CD4-positive, alpha-beta T cell (primary cell): ENCODE measurements around the gene PDK2. TPM values are rescaled to one million over a fixed set of nuclear protein-coding genes. Genes with fewer than 3 reads are reported as not detected.
A peak's percentile ranks its signal among the peaks of the same experiment; 100 is the strongest.

Source experiments
- ATAC-seq: fragments of 200-7000 bp; cut with Tn5 transposase; one replicate; pipeline ENCODE4 v1.10.0; 2022; ENCODE audit warnings: mild to moderate bottlenecking; ENCODE audit not compliant: poor library complexity
- CTCF ChIA-PET: fragments of 350-600 bp; sonication (Branson Sonifier 250); formaldehyde crosslinking; loops from one replicate; lab custom pipeline; 2021; ENCODE audit warnings: antibody characterized with exemption, inconsistent platforms; lab: Charles Lee
- POLR2A ChIA-PET: fragments of 350-600 bp; sonication (Branson Sonifier 250); formaldehyde crosslinking; loops from one replicate; lab custom pipeline; 2021; ENCODE audit warnings: antibody characterized with exemption, inconsistent platforms; lab: Charles Lee
- DNase-seq, 14 experiments: peaks; one replicate each; pipeline ENCODE4 v3.0.0-alpha.2; 2013 to 2020; ENCODE audit warnings: mixed read lengths in 2 of 14
- H3K27ac ChIP-seq, 2 donors: one replicate each; pipeline versions ENCODE4 v1.5.1 to v1.7.0; 2013; ENCODE audit warnings: low read length in 2 of 2, low read depth in 1 of 2, mild to moderate bottlenecking in 1 of 2
- H3K27me3 ChIP-seq, 2 experiments: 1 replicate in 1 of 2; 2 replicates in 1 of 2; pipeline versions ENCODE4 v1.6.1 to v1.7.0; 2013; ENCODE audit warnings: low read length in 2 of 2, control low read depth in 1 of 2, mild to moderate bottlenecking in 1 of 2, moderate library complexity in 1 of 2; ENCODE audit not compliant: insufficient read depth in 2 of 2, control insufficient read depth in 1 of 2
- H3K36me3 ChIP-seq: one replicate; pipeline ENCODE4 v1.6.1; 2013; ENCODE audit warnings: low read length, control low read depth; ENCODE audit not compliant: insufficient read depth
- H3K4me1 ChIP-seq: one replicate; pipeline ENCODE4 v1.6.1; 2013; ENCODE audit warnings: low read length, control low read depth; ENCODE audit not compliant: insufficient read depth
- H3K4me3 ChIP-seq: one replicate; pipeline ENCODE4 v1.5.1; 2013; ENCODE audit warnings: mild to moderate bottlenecking, low read length, moderate library complexity
- H3K9me3 ChIP-seq, 2 experiments: 1 replicate in 1 of 2; 2 replicates in 1 of 2; pipeline versions ENCODE4 v1.6.1 to v1.7.0; 2013; ENCODE audit warnings: low read length in 2 of 2, mild to moderate bottlenecking in 2 of 2, control low read depth in 1 of 2, moderate library complexity in 1 of 2; ENCODE audit not compliant: control insufficient read depth in 1 of 2, insufficient read depth in 1 of 2
- H3K27ac Mint-ChIP-seq: one replicate; pipeline ENCODE4 v1.8.0; 2020; ENCODE audit warnings: mixed read lengths
- H3K27me3 Mint-ChIP-seq: one replicate; pipeline ENCODE4 v1.8.0; 2021; ENCODE audit warnings: mixed read lengths
- H3K36me3 Mint-ChIP-seq: one replicate; pipeline ENCODE4 v1.8.0; 2021; ENCODE audit warnings: low read depth, mixed read lengths
- H3K4me1 Mint-ChIP-seq: one replicate; pipeline ENCODE4 v1.8.0; 2021; ENCODE audit warnings: low read depth, mixed read lengths
- H3K4me3 Mint-ChIP-seq: one replicate; pipeline ENCODE4 v1.8.0; 2020; ENCODE audit warnings: mild to moderate bottlenecking, mixed read lengths
- H3K9me3 Mint-ChIP-seq: one replicate; pipeline ENCODE4 v1.8.0; 2020; ENCODE audit warnings: mixed read lengths
- CTCF ChIP-seq: fragments of 200-600 bp; IDR thresholded peaks from one replicate; pipeline ENCODE4 v1.8.0; 2022; ENCODE audit warnings: antibody characterized with exemption, mild to moderate bottlenecking
- intact Hi-C, 2 experiments: fragments of 100-400 bp; cut with DNase I in 1 of 2; cut with micrococcal nuclease in 1 of 2; formaldehyde crosslinking; loops; one replicate each; pipeline versions ENCODE4 v1.15.1 to v1.9.0; 2023 to 2025; cut with DNase I, micrococcal nuclease
- total RNA-seq, 174 experiments: library from RNA in 2 of 174; stranded (reverse) in 2 of 174; gene quantifications; one replicate each; pipeline ENCODE4 v1.2.3 and lab custom pipeline; 2021 to 2026

Gene PDK2
- total RNA-seq, 2 experiments from 2014 or later, result 8.7 to 10.1 TPM

- no peak overlapping the region for H3K27ac ChIP-seq
- CTCF ChIA-PET, result interaction anchor here (0.5 kb wide), 1 partner anchor 48 kb away, joined by 4 read pairs; no protein-coding TSS in a partner anchor
- intact Hi-C loops, result loop anchor here in 1 of 2 experiments (10.0 kb wide), 1 partner anchor 515 kb away; no protein-coding TSS in a partner anchor
- DNase-seq (peak in 4 of 14 experiments; percentile 16 to 54 (median 26)), ATAC-seq (no peak)
- no peaks in the 10 kb centered on the region for H3K27me3 ChIP-seq
- TF ChIP-seq CTCF, result no peak
- peaks cover 7% of the 10 kb centered on the region for H3K36me3 ChIP-seq
- peaks cover 19% of the 10 kb centered on the region for H3K36me3 Mint-ChIP-seq
- H3K9me3 Mint-ChIP-seq, result no peaks in the 10 kb centered on the region
- no peaks in the 10 kb centered on the region for H3K9me3 ChIP-seq
- H3K4me3 ChIP-seq, result no peak overlapping the region
- H3K4me1 ChIP-seq, result no peaks in the 10 kb centered on the region
- no peaks in the 10 kb centered on the region for H3K4me1 Mint-ChIP-seq
- no peak overlapping the region for H3K4me3 Mint-ChIP-seq
- POLR2A ChIA-PET, result no interaction called here
- no peak overlapping the region for H3K27ac Mint-ChIP-seq
- H3K27me3 Mint-ChIP-seq, result no peaks in the 10 kb centered on the region
These were observed 15.6 kb upstream of the PDK2 start for GRCh38 chr17:50079334-50080095.

- intact Hi-C loops, result loop anchor here in 1 of 2 experiments (10.0 kb wide), 1 partner anchor 515 kb away; no protein-coding TSS in a partner anchor
- TF ChIP-seq CTCF, result no peak
- no peak overlapping the region for H3K27ac ChIP-seq
- H3K36me3 Mint-ChIP-seq, result peaks cover 19% of the 10 kb centered on the region
- ChIA-PET CTCF (no interaction called here), POLR2A (no interaction called here)
- H3K36me3 ChIP-seq, result peaks cover 7% of the 10 kb centered on the region
- no peaks in the 10 kb centered on the region for H3K27me3 Mint-ChIP-seq
- H3K4me3 Mint-ChIP-seq, result no peak overlapping the region
- DNase-seq (no peak), ATAC-seq (no peak)
- H3K9me3 ChIP-seq, result no peaks in the 10 kb centered on the region
- H3K27ac Mint-ChIP-seq, result no peak overlapping the region
- H3K4me1 Mint-ChIP-seq, result no peaks in the 10 kb centered on the region
- H3K9me3 Mint-ChIP-seq, result no peaks in the 10 kb centered on the region
- no peaks in the 10 kb centered on the region for H3K4me1 ChIP-seq
- no peaks in the 10 kb centered on the region for H3K27me3 ChIP-seq
- H3K4me3 ChIP-seq, result no peak overlapping the region
These were observed 15.1 kb upstream of the PDK2 start for GRCh38 chr17:50080096-50080480.

GRCh38 chr17:50080827-50081226, 14.3 kb upstream of the PDK2 start:
- H3K4me3 Mint-ChIP-seq, result no peak overlapping the region
- CTCF ChIA-PET, result no interaction called here
- POLR2A ChIA-PET, result no interaction called here

More at GRCh38 chr17:50080827-50081226, 14.3 kb upstream of the PDK2 start:
- H3K27ac ChIP-seq, result no peak overlapping the region
- H3K4me1 Mint-ChIP-seq, result no peaks in the 10 kb centered on the region
- peaks cover 19% of the 10 kb centered on the region for H3K36me3 Mint-ChIP-seq
- peaks cover 7% of the 10 kb centered on the region for H3K36me3 ChIP-seq
- no peak overlapping the region for H3K4me3 ChIP-seq
- DNase-seq (no peak), ATAC-seq (no peak)
- no peak for TF ChIP-seq CTCF
- H3K27me3 Mint-ChIP-seq, result no peaks in the 10 kb centered on the region
- H3K27me3 ChIP-seq, result no peaks in the 10 kb centered on the region
- intact Hi-C loops, result loop anchor here in 1 of 2 experiments (10.0 kb wide), 1 partner anchor 516 kb away; no protein-coding TSS in a partner anchor
- no peaks in the 10 kb centered on the region for H3K9me3 Mint-ChIP-seq
- H3K4me1 ChIP-seq, result no peaks in the 10 kb centered on the region
- no peaks in the 10 kb centered on the region for H3K9me3 ChIP-seq
- no peak overlapping the region for H3K27ac Mint-ChIP-seq
